HEK293 (cell line): ENCODE measurements around the gene NPC1.
A peak's percentile ranks its signal among the peaks of the same experiment; 100 is the strongest.

Source experiments
- CTCF ChIA-PET: fragments of 350-600 bp; formaldehyde crosslinking; extraction: SDS; loops from one replicate; lab custom pipeline; 2021; ENCODE audit warnings: antibody characterized with exemption; lab: Yijun Ruan, JAX
- POLR2A ChIA-PET: fragments of 300-600 bp; formaldehyde crosslinking; extraction: SDS; loops from one replicate; lab custom pipeline; 2020; ENCODE audit warnings: antibody characterized with exemption, inconsistent platforms; lab: Yijun Ruan, JAX
- H3K27ac ChIP-seq: fragments of 200-500 bp; sonication (Bioruptor generic); 2 replicates; pipeline ENCODE4 v1.5.1; 2014; ENCODE audit warnings: low read depth, low read length, control low read depth, inconsistent platforms; ENCODE audit errors: extremely low read depth
- H3K36me3 ChIP-seq, 2 experiments: fragments of 200-500 bp in 1 of 2; sonication (Bioruptor generic) in 1 of 2; 1 replicate in 1 of 2; 2 replicates in 1 of 2; pipeline ENCODE4 v1.5.1; 2014 to 2017; ENCODE audit warnings: inconsistent platforms in 2 of 2, low read length in 2 of 2; ENCODE audit not compliant: control insufficient read depth in 2 of 2, insufficient read depth in 1 of 2
- H3K4me1 ChIP-seq: fragments of 200-500 bp; sonication (Bioruptor generic); 2 replicates; pipeline ENCODE4 v1.5.1; 2014; ENCODE audit warnings: mild to moderate bottlenecking, low read length, inconsistent platforms; ENCODE audit not compliant: control insufficient read depth, insufficient read depth
- H3K4me3 ChIP-seq: 2 replicates; pipeline ENCODE4 v1.5.1; 2011; ENCODE audit warnings: low read depth, mild to moderate bottlenecking, control low read depth, low read length, moderate library complexity
- H3K9me3 ChIP-seq: fragments of 200-500 bp; sonication (Bioruptor generic); 2 replicates; pipeline ENCODE4 v1.5.1; 2014; ENCODE audit warnings: low read depth, low read length, inconsistent platforms; ENCODE audit not compliant: control insufficient read depth, insufficient read depth
- BCL6B ChIP-seq: fragments of 450-650 bp; formaldehyde crosslinking; IDR thresholded peaks from 2 replicates; pipeline ENCODE4 v1.5.1; 2017; ENCODE audit warnings: missing biosample characterization, missing genetic modification characterization
- EGR2 ChIP-seq: fragments of 450-650 bp; formaldehyde crosslinking; IDR thresholded peaks from 2 replicates; pipeline ENCODE4 v1.5.1; 2016; ENCODE audit warnings: low read depth, missing biosample characterization, missing genetic modification characterization
- GFI1B ChIP-seq: fragments of 450-650 bp; formaldehyde crosslinking; IDR thresholded peaks from 2 replicates; pipeline ENCODE4 v1.5.1; 2016; ENCODE audit warnings: missing biosample characterization, missing genetic modification characterization
- GLIS2 ChIP-seq: fragments of 450-650 bp; formaldehyde crosslinking; IDR thresholded peaks from 2 replicates; pipeline ENCODE4 v1.5.1; 2016; ENCODE audit warnings: missing biosample characterization, missing genetic modification characterization
- IKZF3 ChIP-seq: fragments of 450-650 bp; IDR thresholded peaks from 2 replicates; pipeline ENCODE4 v1.5.0; 2018; ENCODE audit warnings: missing biosample characterization, mild to moderate bottlenecking, missing genetic modification characterization, moderate library complexity
- INSM2 ChIP-seq: fragments of 450-650 bp; formaldehyde crosslinking; IDR thresholded peaks from 2 replicates; pipeline ENCODE4 v1.5.1; 2016; ENCODE audit warnings: missing biosample characterization, missing genetic modification characterization
- KLF9 ChIP-seq: fragments of 450-650 bp; formaldehyde crosslinking; IDR thresholded peaks from 2 replicates; pipeline ENCODE4 v1.5.1; 2016; ENCODE audit warnings: missing biosample characterization, missing genetic modification characterization, low read depth
- MZF1 ChIP-seq: fragments of 450-650 bp; formaldehyde crosslinking; IDR thresholded peaks from 2 replicates; pipeline ENCODE4 v1.5.1; 2017; ENCODE audit warnings: missing biosample characterization, missing genetic modification characterization, borderline replicate concordance
- OVOL3 ChIP-seq: fragments of 450-650 bp; formaldehyde crosslinking; IDR thresholded peaks from 2 replicates; pipeline ENCODE4 v1.5.1; 2016; ENCODE audit warnings: missing biosample characterization, missing genetic modification characterization
- REST ChIP-seq: fragments of 450-650 bp; formaldehyde crosslinking; IDR thresholded peaks from 2 replicates; pipeline ENCODE4 v1.5.1; 2016; ENCODE audit warnings: missing biosample characterization, missing genetic modification characterization
- ZBTB17 ChIP-seq: fragments of 450-650 bp; formaldehyde crosslinking; IDR thresholded peaks from 2 replicates; pipeline ENCODE4 v1.5.1; 2016; ENCODE audit warnings: missing biosample characterization, missing genetic modification characterization
- ZBTB48 ChIP-seq: fragments of 450-650 bp; formaldehyde crosslinking; IDR thresholded peaks from 2 replicates; pipeline ENCODE4 v1.5.1; 2016; ENCODE audit warnings: missing biosample characterization, missing genetic modification characterization
- ZFP37 ChIP-seq: fragments of 450-650 bp; formaldehyde crosslinking; IDR thresholded peaks from 2 replicates; pipeline ENCODE4 v1.5.1; 2016; ENCODE audit warnings: missing biosample characterization, missing genetic modification characterization
- ZNF155 ChIP-seq: fragments of 450-650 bp; formaldehyde crosslinking; IDR thresholded peaks from 2 replicates; pipeline ENCODE4 v1.5.1; 2016; ENCODE audit warnings: missing biosample characterization, missing genetic modification characterization
- ZNF2 ChIP-seq: fragments of 450-650 bp; formaldehyde crosslinking; IDR thresholded peaks from 2 replicates; pipeline ENCODE4 v1.5.1; 2016; ENCODE audit warnings: missing biosample characterization, missing genetic modification characterization
- ZNF274 ChIP-seq, 2 experiments: fragments of 200-500 bp in 1 of 2; fragments of 450-650 bp in 1 of 2; sonication (Bioruptor generic) in 1 of 2; formaldehyde crosslinking in 1 of 2; IDR thresholded peaks; 2 replicates each; pipeline versions ENCODE4 v1.5.1 to v1.6.1; 2014 to 2016; ENCODE audit warnings: borderline replicate concordance in 1 of 2, inconsistent platforms in 1 of 2, low read length in 1 of 2, missing biosample characterization in 1 of 2, missing genetic modification characterization in 1 of 2
- ZNF280D ChIP-seq: fragments of 450-650 bp; formaldehyde crosslinking; IDR thresholded peaks from 2 replicates; pipeline ENCODE4 v1.5.1; 2016; ENCODE audit warnings: missing biosample characterization, missing genetic modification characterization
- ZNF302 ChIP-seq: fragments of 450-650 bp; formaldehyde crosslinking; IDR thresholded peaks from 2 replicates; pipeline ENCODE4 v1.5.1; 2016; ENCODE audit warnings: missing biosample characterization, missing genetic modification characterization, low read depth
- ZNF311 ChIP-seq: fragments of 450-650 bp; formaldehyde crosslinking; IDR thresholded peaks from 2 replicates; pipeline ENCODE4 v1.5.1; 2017; ENCODE audit warnings: missing biosample characterization, missing genetic modification characterization, borderline replicate concordance
- ZNF366 ChIP-seq: fragments of 450-650 bp; formaldehyde crosslinking; conservative IDR thresholded peaks from 2 replicates; pipeline ENCODE4 v1.5.1; 2016; ENCODE audit warnings: missing biosample characterization, missing genetic modification characterization
- ZNF621 ChIP-seq: fragments of 450-650 bp; formaldehyde crosslinking; IDR thresholded peaks from 2 replicates; pipeline ENCODE4 v1.5.1; 2017; ENCODE audit warnings: missing biosample characterization, missing genetic modification characterization
- ZNF639 ChIP-seq: fragments of 450-650 bp; formaldehyde crosslinking; IDR thresholded peaks from 2 replicates; pipeline ENCODE4 v1.5.1; 2016; ENCODE audit warnings: missing biosample characterization, missing genetic modification characterization
- ZNF670 ChIP-seq: fragments of 450-650 bp; formaldehyde crosslinking; IDR thresholded peaks from 2 replicates; pipeline ENCODE4 v1.5.1; 2016; ENCODE audit warnings: missing biosample characterization, missing genetic modification characterization, low read depth
- ZNF692 ChIP-seq: fragments of 450-650 bp; formaldehyde crosslinking; IDR thresholded peaks from 2 replicates; pipeline ENCODE4 v1.5.1; 2016; ENCODE audit warnings: missing biosample characterization, missing genetic modification characterization

The NPC1 gene

GRCh38 chr18:23585007-23585871 lies 1.1 kb downstream of the NPC1 start:
- ChIA-PET CTCF (interaction anchor here (0.6 to 3.4 kb wide), 10 partner anchors 9 to 783 kb away, joined by 3 to 23 read pairs (median 3); no protein-coding TSS in a partner anchor), POLR2A (interaction anchor here (0.5 to 1.5 kb wide), 5 partner anchors 11 to 159 kb away, joined by 3 to 5 read pairs (median 3); no protein-coding TSS in a partner anchor)
- H3K4me3 ChIP-seq = peak overlapping the region; percentile 75
- H3K27ac ChIP-seq = peak overlapping the region; percentile 97
- H3K9me3 ChIP-seq = no peaks in the 10 kb centered on the region
- peaks cover 15% of the 10 kb centered on the region for H3K4me1 ChIP-seq
- peaks cover 0 to 3% of the 10 kb centered on the region in 2 experiments; a peak in 1 of 3 replicates for H3K36me3 ChIP-seq
- TF ChIP-seq ZNF155 (tag by site-specific recombination) (no peak), ZNF274 (IDR thresholded peaks at IDR 0.05; ENCODE audit: low read length) (no peak), ZNF274 (tag by site-specific recombination; IDR thresholded peaks at IDR 0.05; ENCODE audit: borderline replicate concordance) (no peak), MZF1 (tag by site-specific recombination) (no peak), GFI1B (tag by site-specific recombination) (no peak), ZNF280D (tag by site-specific recombination) (no peak), KLF9 (peak; percentile 32; the same call in 1 of the 2 replicates), ZNF639 (no peak), ZNF311 (tag by site-specific recombination) (no peak), ZNF302 (no peak), IKZF3 (tag by site-specific recombination) (peak; percentile 85), ZNF366 (tag by site-specific recombination) (no peak), ZNF670 (no peak), ZFP37 (no peak), ZNF2 (tag by site-specific recombination) (no peak), ZNF692 (tag by site-specific recombination) (peak; percentile 91), ZBTB17 (tag by site-specific recombination) (no peak), REST (tag by site-specific recombination) (no peak), EGR2 (tag by site-specific recombination) (no peak), ZBTB48 (tag by site-specific recombination) (no peak), OVOL3 (tag by site-specific recombination) (no peak), GLIS2 (tag by site-specific recombination) (peak; percentile 17; the same call in 1 of the 2 replicates), INSM2 (tag by site-specific recombination) (no peak), BCL6B (tag by site-specific recombination) (no peak), ZNF621 (tag by site-specific recombination) (no peak)
